NOMO-1 (cell line): Measurements from ENCODE around the gene ALG3.

Experiments
- DNase-seq, 2 experiments: peaks; one replicate each; lab custom pipeline; 2025; ENCODE audit not compliant: unreplicated experiment in 2 of 2; lab: John Stamatoyannopoulos, UW

The ALG3 gene

DNA sequence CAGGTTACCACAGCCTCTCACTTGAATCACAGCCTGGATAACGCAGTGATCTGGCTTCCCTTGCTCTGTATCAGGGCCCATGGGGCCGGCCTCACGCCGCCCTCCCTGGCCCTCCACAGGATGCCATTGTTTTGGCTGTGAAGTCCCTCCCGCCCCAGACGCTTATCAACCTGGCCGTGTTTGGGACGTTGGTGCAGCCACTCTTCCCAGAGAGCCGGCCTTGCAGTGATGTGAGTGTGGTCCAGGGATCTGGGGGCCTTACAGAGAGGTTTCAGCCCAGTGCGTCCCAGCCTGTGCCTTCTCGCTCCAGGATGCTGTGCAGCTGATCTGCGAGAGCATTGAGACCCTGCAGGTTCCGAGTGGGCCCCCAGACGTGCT lies 12.7 kb downstream of the ALG3 start:
- DNase-seq = no peak

GRCh38 chr3:184235381-184236032 lies 13.3 kb downstream of the ALG3 start:
- DNase-seq = no peak

GRCh38 chr3:184234671-184235380 lies 13.9 kb downstream of the ALG3 start:
- DNase-seq = no peak

GRCh38 chr3:184234224-184234623 lies 14.5 kb downstream of the ALG3 start:
- DNase-seq = no peak

- DNase-seq = no peak
Measured at GRCh38 chr3:184233127-184233843, 15.5 kb downstream of the ALG3 start.

DNA sequence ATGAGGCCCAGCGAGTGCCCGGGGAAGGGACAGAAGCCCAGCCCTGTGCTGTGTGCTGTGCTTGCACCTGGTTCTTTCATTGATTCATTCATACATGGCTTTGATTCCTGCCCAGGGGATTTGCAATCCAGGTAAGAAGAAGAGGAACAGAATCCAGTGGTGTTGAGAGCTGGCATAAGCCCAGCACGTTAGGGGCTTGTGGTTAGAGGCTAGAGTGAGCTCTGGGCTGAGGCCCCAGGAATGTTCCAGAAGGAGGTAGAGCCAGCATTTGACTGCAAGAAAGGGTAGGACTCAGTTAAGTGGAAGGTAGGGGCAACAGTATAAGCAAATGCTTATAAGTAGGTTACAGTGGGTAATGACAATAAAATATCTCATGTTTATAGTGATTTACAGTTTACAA lies 17.1 kb downstream of the ALG3 start:
- DNase-seq = no peak

DNA sequence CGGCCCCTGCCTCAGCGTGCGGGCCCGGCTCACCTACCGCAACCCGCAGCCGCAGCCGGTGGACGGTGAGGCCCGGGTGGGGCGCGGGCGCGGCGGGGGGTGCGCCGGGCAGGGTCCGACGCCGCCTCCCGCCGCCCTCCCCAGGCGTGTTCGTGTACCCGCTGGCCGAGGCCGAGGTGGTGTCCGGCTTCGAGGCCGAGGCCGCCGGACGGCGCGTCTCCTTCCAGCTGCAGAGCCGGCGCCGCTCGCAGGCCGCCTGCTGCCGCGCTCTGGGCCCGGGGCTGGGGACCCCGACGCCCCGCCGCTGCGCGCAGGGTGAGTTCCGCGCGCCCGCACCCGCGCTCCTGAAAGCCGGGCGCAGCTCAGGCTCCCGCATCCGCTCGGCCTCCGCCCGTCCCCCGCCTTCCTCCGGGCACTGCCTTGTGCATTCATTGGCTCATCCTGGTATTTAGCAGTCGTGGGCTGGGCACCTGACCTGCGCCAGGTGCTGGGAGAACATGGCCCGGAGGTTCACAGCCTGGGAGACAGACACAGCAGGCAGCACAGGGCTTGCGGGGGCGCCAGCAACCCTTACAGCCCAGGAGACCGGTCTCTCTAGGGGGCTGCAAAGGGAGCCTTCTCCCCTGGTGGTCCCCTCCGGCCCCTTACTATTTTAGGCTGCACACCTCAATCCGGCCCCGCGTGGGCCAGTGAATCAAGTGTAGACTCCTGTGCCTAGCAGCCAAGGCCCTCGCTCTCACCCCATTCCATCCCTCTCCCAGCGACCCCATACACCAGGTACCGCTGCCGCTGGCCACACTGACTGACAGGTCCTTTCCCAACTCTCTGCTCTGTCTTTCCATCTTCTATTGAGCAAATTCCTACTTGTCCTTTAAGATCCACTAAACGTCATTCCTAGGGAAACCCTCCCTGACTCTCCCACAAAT lies 17.9 kb downstream of the ALG3 start:
- DNase-seq = no peak

GRCh38 chr3:184230081-184230602 lies 18.6 kb downstream of the ALG3 start:
- DNase-seq = no peak

GRCh38 chr3:184229394-184230080 lies 19.2 kb downstream of the ALG3 start, which contains the start of gene VWA5B2:
TSS of gene VWA5B2 (plus strand) at chr3:184229585. CDS start at chr3:184230529, 944 bp downstream.
- peak; percentile 61 to 62 for DNase-seq

DNA sequence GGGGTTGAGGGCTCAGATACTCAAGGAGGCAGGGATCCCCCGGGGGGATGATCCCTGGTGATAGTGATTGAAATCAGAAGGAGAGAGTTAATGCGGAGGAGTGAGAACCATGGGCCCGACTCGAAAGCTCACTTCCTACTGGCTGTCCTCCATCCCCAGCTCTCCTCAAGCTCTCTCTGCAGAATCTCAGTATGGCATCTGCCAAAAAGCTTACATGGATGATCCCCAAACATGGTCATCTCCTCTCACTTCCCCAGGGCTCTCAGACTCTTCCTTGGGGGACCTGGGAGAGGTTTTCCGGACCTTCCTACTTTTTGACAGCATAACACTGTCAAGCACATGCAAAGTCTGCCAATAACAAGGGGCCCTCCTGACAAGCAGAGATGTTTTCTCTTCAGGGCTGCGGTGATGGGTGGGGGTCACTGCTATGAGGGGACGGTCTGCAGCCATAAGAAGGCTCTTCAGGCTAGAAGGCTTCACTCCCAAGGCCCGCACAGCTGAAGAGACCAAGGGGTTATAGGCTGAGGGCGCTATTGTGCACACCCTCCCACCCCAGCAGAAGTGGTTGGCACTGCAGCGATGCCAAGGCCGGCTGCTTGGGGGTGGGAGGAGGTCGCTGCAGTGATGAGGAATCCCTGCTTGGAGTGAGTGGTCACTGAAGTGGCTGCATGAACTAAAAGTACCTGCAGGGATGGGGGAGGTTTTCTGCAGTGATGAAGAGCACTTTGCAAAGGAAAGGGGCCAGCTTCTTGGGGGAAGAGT lies 20.2 kb downstream of the ALG3 start:
- DNase-seq = no peak

DNA sequence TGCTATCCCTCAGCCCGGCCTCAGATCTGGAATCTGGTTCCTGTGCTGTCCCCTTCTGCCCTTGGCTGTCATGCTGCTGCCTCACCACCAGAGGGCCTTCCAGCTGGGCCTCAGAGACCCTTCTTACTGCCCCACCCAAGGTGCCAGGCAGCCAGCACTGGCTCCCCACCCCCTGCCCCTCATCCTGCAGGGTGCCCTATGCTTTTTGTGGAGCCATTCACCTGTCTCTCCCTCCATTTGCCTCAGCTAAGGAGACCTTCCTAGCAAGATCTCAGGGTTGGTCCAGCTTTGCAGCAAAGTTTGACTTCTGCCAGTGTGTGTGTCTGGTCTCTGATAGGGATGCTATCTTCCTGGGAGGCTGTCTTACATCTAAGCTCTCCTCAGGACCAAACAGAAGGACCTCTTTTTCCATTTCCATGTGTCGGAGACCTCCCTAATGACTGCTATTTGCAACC lies 21.3 kb downstream of the ALG3 start:
- peak; percentile 23 to 24 for DNase-seq

DNA sequence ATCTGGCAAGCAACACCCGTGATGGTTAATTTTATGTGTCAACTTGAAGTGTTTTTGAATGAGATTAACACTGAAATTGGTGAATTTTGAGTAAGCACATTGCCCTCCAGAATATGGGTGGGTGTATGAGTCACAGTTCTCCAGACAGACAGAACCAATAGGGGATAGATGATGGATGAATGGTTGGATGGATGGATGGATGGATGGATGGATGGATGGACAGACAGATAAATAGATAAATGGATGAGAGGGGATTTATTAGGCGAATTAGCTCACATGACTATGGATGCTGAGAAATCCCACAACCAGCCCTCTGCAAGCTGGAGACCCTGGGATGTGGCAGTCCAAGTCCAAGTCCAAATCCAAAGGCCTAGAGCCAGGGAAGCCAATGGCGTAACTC lies 24.8 kb downstream of the ALG3 start:
- no peak for DNase-seq

- DNase-seq = no peak
Measured at GRCh38 chr3:184222521-184222920, 26.2 kb downstream of the ALG3 start.

DNA sequence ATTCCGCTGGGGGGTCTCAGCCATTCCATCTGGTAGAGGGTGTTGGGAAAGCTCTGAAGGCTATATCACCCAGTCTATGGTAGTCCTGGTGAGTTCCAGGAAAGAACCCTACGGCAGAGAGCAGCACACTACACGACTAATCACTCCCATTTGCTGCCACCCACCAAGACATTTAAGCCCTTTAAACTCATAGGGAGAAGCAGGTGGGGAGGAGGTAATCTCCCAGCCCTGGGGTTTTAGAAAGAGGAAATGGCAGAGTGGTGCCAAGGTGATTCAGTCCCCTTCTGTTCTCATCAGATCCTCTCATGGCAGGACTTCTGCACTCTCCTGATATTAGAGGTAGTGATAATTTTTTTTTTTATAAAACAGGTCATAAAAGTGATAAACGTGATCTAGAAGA lies 29.9 kb downstream of the ALG3 start:
- DNase-seq = no peak

DNA sequence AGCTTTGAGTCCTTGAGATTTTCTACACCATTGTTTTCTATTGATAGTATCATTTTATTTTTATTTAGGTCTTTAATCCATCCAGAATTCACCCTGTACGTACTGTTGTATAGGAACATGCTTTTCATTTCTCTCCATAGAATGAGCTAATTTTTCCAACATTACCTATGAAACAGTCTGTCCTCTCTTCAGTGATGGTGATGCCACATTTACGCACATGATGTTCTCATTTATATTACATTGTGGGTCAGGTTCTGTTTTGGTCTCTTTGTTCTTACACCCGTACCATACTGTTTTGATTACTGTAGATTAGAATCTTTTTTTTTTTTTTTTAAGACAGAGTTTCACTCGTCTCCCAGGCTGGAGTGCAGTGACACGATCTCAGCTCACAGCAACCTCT lies 37.0 kb downstream of the ALG3 start:
- no peak for DNase-seq

- no peak for DNase-seq
Measured at GRCh38 chr3:184211297-184211696, 37.5 kb downstream of the ALG3 start.

- no peak for DNase-seq
Measured at GRCh38 chr3:184209146-184209923, 39.4 kb downstream of the ALG3 start.

GRCh38 chr3:184203526-184203925 lies 45.2 kb downstream of the ALG3 start:
- DNase-seq = no peak
